Spleen (tissue), 7 donors: ENCODE data around the gene FARP1.

Experiments
- POLR2A ChIP-seq, 3 donors: fragments of 450-650 bp; IDR thresholded peaks; one replicate each; pipeline ENCODE4 v1.5.1; 2017; ENCODE audit warnings: antibody characterized with exemption in 3 of 3, mild to moderate bottlenecking in 1 of 3
- TF ChIP-seq, protein P1 (sequence below), 11 experiments: fragments of 200-600 bp in 7 of 11; fragments of 450-650 bp in 4 of 11; sonication (generic) in 4 of 11; IDR thresholded peaks in 8 of 11; conservative IDR thresholded peaks in 3 of 11; 1 replicate in 7 of 11; 2 replicates in 4 of 11; pipeline versions ENCODE4 v1.4.0 to v1.8.0; 2016 to 2021; ENCODE audit warnings: antibody characterized with exemption in 11 of 11, inconsistent platforms in 4 of 11, mild to moderate bottlenecking in 1 of 11
- donor health status: DM: no; HTN: no; CAD: no; lungs with moderate emphysema.
- donor health status: DM: no; HTN: no; CAD: no.
- donor health status: DM: no; HTN: no; CAD: no.

DNA sequence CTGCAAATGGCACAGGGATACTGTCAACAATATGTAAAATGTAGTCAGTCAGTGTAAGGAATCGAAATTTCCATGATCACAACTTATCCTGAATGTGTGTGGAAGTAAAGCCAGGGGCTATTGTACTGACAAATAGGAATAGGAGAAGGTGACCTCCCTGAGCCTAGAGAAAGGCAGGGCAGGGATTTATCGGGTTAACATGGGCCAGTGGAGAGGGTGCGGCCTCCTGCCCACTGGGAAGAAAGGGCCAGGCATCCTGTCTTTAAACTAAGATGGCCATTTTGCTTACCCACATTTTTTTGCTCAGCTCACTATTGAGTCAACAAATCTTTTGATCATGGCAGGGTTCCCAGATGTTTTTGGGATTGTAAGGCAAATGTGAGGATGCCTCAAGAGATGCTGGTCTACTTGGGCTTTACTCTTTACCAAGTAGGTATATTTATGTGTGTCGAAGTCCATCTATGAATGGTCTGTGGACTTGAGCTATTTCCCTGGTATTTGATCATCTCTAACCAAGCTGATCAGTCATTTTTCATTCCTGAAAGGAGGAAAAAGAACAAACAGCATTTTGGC lies 150.8 kb downstream of the FARP1 start:
- TF ChIP-seq, protein P1, sequence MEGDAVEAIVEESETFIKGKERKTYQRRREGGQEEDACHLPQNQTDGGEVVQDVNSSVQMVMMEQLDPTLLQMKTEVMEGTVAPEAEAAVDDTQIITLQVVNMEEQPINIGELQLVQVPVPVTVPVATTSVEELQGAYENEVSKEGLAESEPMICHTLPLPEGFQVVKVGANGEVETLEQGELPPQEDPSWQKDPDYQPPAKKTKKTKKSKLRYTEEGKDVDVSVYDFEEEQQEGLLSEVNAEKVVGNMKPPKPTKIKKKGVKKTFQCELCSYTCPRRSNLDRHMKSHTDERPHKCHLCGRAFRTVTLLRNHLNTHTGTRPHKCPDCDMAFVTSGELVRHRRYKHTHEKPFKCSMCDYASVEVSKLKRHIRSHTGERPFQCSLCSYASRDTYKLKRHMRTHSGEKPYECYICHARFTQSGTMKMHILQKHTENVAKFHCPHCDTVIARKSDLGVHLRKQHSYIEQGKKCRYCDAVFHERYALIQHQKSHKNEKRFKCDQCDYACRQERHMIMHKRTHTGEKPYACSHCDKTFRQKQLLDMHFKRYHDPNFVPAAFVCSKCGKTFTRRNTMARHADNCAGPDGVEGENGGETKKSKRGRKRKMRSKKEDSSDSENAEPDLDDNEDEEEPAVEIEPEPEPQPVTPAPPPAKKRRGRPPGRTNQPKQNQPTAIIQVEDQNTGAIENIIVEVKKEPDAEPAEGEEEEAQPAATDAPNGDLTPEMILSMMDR (IDR thresholded peaks at IDR 0.05 in 8 of 11, conservative IDR thresholded peaks at IDR 0.05 in 3 of 11) = no peak
- TF ChIP-seq POLR2A (IDR thresholded peaks at IDR 0.05) = no peak
